ENCODE measurements around the gene ATP4A.

The ATP4A gene

DNA sequence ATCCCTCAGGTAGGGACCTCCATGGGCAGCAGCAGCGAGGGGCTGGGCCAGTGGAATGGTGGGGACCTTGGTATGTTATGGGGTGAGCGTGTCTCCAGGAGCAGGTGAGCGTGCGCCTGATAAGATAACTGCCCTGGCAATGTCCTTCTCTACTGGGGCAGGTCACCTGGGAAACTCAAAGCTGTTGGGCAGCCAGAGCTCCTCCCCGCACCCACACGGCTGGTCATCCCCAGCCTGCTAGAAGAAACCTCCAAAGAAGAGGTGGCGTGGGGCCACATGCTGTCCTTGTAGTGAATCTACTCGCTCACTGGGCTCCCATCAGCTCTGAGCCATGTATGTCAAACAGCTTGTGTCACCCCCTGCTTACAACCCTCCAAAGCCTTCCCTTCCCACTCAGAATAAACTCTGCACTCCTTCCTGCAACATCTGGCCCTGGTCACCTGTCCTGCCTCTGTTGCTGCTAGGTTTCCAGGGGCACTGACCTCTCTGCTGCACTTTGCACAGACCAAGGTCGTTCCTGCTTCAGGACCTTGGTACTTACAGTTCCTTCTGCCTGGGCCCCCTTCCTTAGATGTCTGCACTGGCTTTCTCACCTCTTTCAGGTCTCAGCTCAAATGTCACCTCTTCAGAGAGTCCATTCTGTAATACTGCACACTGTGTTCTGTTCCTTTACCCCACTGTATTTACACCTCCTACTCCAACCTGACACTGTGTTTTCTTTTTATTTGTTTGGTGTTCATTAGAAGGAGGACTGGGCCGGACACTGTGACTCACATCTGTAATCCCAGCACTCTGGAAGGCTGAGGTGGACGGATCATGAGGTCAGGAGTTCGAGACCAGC, 1.8 kb upstream of the ATP4A start:
- no peak for DNase-seq (ENCODE audit: low read depth)

- no peak for DNase-seq (ENCODE audit: low read depth)
Measured at GRCh38 chr19:35562776-35563175, 682 bp downstream of the ATP4A start.

DNA sequence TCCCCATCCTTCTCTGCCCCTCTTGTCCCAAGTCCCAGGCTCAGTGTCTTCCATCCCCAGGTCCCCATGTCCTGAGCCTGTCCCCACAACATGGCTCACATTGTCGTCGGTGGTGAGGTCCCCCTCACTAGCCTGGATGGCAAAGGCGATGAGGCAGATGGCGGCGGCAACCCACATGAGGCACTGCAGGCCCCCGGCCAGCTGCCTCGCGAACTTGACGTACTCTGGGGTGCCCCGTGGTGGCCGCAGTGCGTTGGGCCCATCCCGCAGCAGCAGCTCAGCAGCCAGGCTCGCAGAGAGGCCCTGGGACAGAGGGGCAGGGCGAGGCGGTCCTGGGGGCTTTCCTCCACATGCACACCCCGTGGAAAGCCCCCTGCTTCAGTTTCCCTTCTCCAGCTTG, 1.1 kb downstream of the ATP4A start:
- no peak for DNase-seq (ENCODE audit: low read depth)

- no peak for DNase-seq (ENCODE audit: low read depth)
Measured at GRCh38 chr19:35561436-35561835, 2.0 kb downstream of the ATP4A start.

GRCh38 chr19:35560677-35561076, 2.8 kb downstream of the ATP4A start:
- DNase-seq (ENCODE audit: low read depth): no peak

GRCh38 chr19:35560271-35560670, 3.2 kb downstream of the ATP4A start:
- DNase-seq (ENCODE audit: low read depth): no peak

GRCh38 chr19:35559781-35560180, 3.7 kb downstream of the ATP4A start:
- no peak for DNase-seq (ENCODE audit: low read depth)

- DNase-seq (ENCODE audit: low read depth): no peak
Measured at GRCh38 chr19:35559281-35559659, 4.2 kb downstream of the ATP4A start.

- no peak for DNase-seq (ENCODE audit: low read depth)
Measured at GRCh38 chr19:35558400-35559280, 4.8 kb downstream of the ATP4A start.

- peak; percentile 54 for DNase-seq (ENCODE audit: low read depth)
Measured at GRCh38 chr19:35557539-35558399, 5.7 kb downstream of the ATP4A start.

DNA sequence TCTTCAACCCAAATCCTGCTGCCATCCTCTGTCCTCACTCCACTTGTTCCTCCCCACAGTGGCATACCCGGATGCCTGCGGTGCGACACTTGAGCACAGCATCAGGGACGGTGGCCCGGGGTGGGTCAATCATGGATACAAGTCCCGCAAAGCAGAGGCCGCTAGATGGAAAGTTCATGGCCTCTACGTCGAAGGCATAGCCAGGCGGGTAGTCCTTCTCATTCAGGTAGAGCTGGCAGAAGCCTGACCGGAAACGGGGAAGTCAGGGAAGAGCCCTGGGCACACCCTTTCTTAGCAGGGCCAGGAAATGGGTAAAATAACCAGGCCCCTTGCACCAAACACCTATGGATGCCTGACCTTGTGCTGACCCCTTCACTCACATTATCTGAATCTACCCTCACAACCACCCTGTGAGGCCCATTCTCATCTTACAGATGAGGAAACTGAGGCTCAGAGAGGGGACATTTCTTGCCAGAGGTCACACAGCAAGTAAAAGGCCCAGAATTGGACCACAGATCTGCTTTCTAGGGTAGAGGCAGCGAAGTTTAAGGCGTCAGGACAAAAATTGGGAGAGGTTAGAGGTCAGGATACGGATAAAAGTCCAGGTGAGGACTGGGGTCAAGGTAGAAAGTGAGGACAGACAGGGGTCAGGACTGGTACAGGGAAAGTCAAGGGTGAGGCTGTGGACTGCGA, 6.5 kb downstream of the ATP4A start:
- no peak for DNase-seq (ENCODE audit: low read depth)

GRCh38 chr19:35556025-35556590, 7.3 kb downstream of the ATP4A start:
- no peak for DNase-seq (ENCODE audit: low read depth)

DNA sequence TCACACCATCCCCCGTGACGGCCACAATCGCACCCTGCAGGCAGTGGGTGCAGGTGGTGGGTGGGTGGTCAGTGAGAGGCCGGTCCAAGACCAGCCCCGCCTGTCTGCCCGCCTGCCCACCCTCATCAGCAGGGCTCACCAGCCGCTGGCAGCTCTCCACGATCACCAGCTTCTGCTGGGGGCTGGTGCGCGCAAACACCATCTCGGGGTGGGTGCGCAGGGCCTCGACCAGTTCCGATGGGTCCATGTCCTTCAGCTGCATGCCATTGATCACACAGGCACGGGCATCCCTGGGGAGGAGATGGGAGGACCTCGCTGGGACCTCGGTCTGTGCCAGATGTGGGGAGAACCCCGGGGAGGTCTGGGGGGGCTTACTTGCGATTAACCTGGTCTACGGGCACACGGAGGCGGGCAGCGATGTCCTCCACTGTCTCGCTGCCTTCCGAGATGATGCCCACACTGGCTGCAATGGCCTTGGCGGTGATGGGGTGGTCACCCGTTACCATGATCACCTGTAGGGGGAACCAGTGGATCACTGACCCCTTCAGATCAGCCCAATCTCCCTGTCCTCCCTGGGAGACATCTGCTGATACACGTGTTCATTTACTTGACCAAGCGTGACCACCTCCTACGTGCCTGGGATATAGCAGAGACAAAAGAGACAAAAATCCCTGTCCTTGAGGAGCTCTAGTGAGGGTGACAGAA, 8.0 kb downstream of the ATP4A start:
- DNase-seq (ENCODE audit: low read depth): no peak

DNA sequence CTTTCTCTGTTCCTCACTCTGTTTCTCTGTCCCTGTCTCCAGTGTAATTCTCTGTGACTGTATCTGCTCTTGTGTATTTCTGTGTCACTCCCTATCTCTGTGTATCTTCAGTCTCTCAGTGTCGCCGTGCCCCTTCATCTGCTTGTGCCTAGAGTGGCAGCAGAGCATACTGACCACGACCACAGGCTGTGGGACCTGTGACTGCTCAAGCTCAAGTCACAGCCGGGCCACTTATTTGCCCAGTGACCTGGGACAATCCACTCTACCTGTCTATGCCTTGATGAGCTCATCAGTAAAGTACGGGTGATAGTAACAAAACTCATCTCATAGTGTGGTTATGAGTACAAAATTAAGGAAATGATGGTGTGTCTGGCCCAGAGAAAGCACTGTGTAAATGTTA, 9.4 kb downstream of the ATP4A start:
- DNase-seq (ENCODE audit: low read depth): no peak

DNA sequence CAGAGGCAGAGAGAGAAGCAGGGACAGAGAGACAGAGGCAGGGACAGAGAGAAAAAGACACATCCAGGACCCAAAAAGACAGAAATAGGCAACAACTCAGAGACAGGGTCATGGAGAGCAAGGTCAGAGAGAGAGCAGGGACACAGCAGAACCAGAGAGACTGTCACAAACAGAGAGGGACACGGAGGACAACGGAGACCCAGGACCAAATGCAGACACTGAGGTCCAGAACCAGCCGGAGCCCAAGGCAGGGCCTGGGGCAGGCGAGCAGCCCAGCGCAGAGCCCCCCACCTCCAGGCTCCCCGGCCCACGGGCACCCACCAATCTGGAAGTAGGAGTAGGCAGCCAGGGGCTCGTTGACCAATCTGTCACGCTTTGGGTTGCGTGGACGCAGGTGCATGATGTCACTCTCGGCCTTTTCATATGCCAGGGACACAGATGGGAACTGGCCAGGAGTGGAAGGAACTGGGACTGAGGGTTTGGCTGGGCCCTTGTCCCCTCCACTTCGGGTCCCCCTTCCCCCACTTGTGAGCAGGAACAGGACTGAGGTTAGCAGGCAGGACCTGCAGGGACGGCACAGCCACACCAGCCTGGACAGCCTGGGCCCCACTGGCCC, 10.0 kb downstream of the ATP4A start:
- DNase-seq (ENCODE audit: low read depth): no peak

- DNase-seq (ENCODE audit: low read depth): no peak
Measured at GRCh38 chr19:35552534-35553384, 10.7 kb downstream of the ATP4A start.

GRCh38 chr19:35551091-35551810, 12.2 kb downstream of the ATP4A start:
- DNase-seq (ENCODE audit: low read depth): no peak

GRCh38 chr19:35549879-35550523, 13.5 kb downstream of the ATP4A start:
- no peak for DNase-seq (ENCODE audit: low read depth)

All from CMK (cell line).